ENCODE data around the gene ADAM8. TPM values are rescaled to one million over a fixed set of nuclear protein-coding genes. Genes with fewer than 3 reads are reported as not detected.

The ADAM8 gene
- total RNA-seq, 2 experiments from 2014 or later: 10.0 to 16.3 TPM

DNA sequence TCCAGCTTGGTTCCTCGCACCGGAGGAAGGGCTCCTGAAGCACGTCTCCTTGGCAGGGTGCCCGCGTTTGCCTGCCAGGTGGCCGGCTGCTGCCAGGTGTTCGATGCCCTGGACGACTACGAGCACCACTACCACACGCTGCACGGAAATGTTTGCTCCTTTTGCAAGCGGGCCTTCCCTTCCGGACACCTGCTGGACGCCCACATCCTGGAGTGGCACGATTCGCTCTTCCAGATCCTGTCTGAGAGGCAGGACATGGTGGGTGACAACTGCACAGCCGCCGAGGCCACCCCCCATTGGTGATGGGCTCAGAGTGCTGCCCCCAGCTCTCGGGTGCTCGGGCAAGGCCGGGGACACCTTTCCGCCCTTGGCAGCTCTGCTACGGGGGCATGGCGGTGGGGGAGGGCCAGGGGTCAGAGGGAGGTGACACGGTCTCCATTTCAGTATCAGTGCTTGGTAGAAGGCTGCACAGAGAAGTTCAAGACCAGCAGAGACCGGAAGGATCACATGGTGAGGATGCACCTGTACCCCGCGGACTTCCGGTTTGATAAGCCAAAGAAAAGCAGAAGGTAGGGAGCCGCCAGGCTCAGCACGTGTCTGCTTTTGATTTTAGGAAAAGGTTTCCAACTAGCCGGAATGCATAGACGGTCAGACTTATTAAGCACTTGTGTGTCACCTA, 33.2 kb upstream of the ADAM8 start:
- Histone ChIP-seq H3K79me2 (ENCODE audit: insufficient read depth, low read depth, low read length) (peaks cover 28% of the 10 kb centered on the region), H3K9me2 (ENCODE audit: insufficient read depth, low read length) (no peaks in the 10 kb centered on the region), H3K4me1 (ENCODE audit: insufficient read depth, low read length, poor library complexity, severe bottlenecking) (peaks cover 28% of the 10 kb centered on the region), H3K36me3 (ENCODE audit: insufficient read depth, low read length) (peaks cover 38% of the 10 kb centered on the region), H3K9me3 (ENCODE audit: low read length) (no peaks in the 10 kb centered on the region), H2AFZ (ENCODE audit: low read length) (no peak overlapping the region), H4K20me1 (ENCODE audit: insufficient read depth, low read length) (no peaks in the 10 kb centered on the region), H3K27ac (ENCODE audit: low read depth, low read length, poor library complexity, severe bottlenecking) (no peak overlapping the region), H3K4me3 (ENCODE audit: low read depth, low read length, poor library complexity, severe bottlenecking) (no peak overlapping the region), H3K4me2 (ENCODE audit: low read length) (peak overlapping the region; percentile 38; the same call in 1 of the 2 replicates)
- ChIA-PET POLR2A (interaction anchor here (1.0 kb wide), 1 partner anchor 14 kb away, joined by 9 read pairs; no protein-coding TSS in a partner anchor), CTCF (ENCODE audit: unreplicated experiment) (no interaction called here)
- no TSS peak for BruUV-seq (replicated peaks)
- TF ChIP-seq, protein P1, sequence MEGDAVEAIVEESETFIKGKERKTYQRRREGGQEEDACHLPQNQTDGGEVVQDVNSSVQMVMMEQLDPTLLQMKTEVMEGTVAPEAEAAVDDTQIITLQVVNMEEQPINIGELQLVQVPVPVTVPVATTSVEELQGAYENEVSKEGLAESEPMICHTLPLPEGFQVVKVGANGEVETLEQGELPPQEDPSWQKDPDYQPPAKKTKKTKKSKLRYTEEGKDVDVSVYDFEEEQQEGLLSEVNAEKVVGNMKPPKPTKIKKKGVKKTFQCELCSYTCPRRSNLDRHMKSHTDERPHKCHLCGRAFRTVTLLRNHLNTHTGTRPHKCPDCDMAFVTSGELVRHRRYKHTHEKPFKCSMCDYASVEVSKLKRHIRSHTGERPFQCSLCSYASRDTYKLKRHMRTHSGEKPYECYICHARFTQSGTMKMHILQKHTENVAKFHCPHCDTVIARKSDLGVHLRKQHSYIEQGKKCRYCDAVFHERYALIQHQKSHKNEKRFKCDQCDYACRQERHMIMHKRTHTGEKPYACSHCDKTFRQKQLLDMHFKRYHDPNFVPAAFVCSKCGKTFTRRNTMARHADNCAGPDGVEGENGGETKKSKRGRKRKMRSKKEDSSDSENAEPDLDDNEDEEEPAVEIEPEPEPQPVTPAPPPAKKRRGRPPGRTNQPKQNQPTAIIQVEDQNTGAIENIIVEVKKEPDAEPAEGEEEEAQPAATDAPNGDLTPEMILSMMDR (conservative IDR thresholded peaks at IDR 0.05; ENCODE audit: low read length): no peak
- no peak for TF ChIP-seq EZH2phosphoT487 (IDR thresholded peaks at IDR 0.05; ENCODE audit: borderline replicate concordance, low read depth, low read length)
- DNase-seq (ENCODE audit: low spot score): no peak
- intact Hi-C loops (cut with micrococcal nuclease; ENCODE audit: unreplicated experiment): loop anchor here (2.0 to 5.0 kb wide), 3 partner anchors 15 to 82 kb away; partner anchors contain the start of gene MTG1

- peaks cover 38% of the 10 kb centered on the region for H3K36me3 ChIP-seq (ENCODE audit: insufficient read depth, low read length)
- H4K20me1 ChIP-seq (ENCODE audit: insufficient read depth, low read length): no peaks in the 10 kb centered on the region
- intact Hi-C loops (cut with micrococcal nuclease; ENCODE audit: unreplicated experiment): loop anchor here (2.0 to 5.0 kb wide), 3 partner anchors 16 to 83 kb away; partner anchors contain the start of gene MTG1
- peak overlapping the region; percentile 82 for H3K4me3 ChIP-seq (ENCODE audit: low read depth, low read length, poor library complexity, severe bottlenecking)
- peak overlapping the region; percentile 75 for H3K27ac ChIP-seq (ENCODE audit: low read depth, low read length, poor library complexity, severe bottlenecking)
- H2AFZ ChIP-seq (ENCODE audit: low read length): peak overlapping the region; percentile 63
- peaks cover 31% of the 10 kb centered on the region for H3K79me2 ChIP-seq (ENCODE audit: insufficient read depth, low read depth, low read length)
- peaks cover 22% of the 10 kb centered on the region for H3K4me1 ChIP-seq (ENCODE audit: insufficient read depth, low read length, poor library complexity, severe bottlenecking)
- no peaks in the 10 kb centered on the region for H3K9me2 ChIP-seq (ENCODE audit: insufficient read depth, low read length)
- DNase-seq (ENCODE audit: low spot score): peak; percentile 83
- no peak for TF ChIP-seq EZH2phosphoT487 (IDR thresholded peaks at IDR 0.05; ENCODE audit: borderline replicate concordance, low read depth, low read length)
- TF ChIP-seq, protein P1 (conservative IDR thresholded peaks at IDR 0.05; ENCODE audit: low read length): no peak
- CTCF ChIA-PET (ENCODE audit: unreplicated experiment): no interaction called here
- peak overlapping the region; percentile 88; the same call in 1 of the 2 replicates for H3K4me2 ChIP-seq (ENCODE audit: low read length)
- BruUV-seq (replicated peaks): no TSS peak
- no peaks in the 10 kb centered on the region for H3K9me3 ChIP-seq (ENCODE audit: low read length)
- POLR2A ChIA-PET: interaction anchor here (1.0 kb wide), 1 partner anchor 15 kb away, joined by 9 read pairs; no protein-coding TSS in a partner anchor
Observed at GRCh38 chr10:133309100-133309719, 32.5 kb upstream of the ADAM8 start.

Data from OCI-LY7 (cell line).